GM12891 (cell line): Measurements from ENCODE around the gene MARCHF9.

Source experiments
- POLR2A ChIP-seq: IDR thresholded peaks from 2 replicates; pipeline ENCODE4 v1.6.1; 2011; ENCODE audit warnings: low read depth, low read length, control low read depth
- POLR2AphosphoS5 ChIP-seq: IDR thresholded peaks from 2 replicates; pipeline ENCODE4 v1.6.1; 2011; ENCODE audit warnings: low read depth, low read length, control low read depth
- POU2F2 ChIP-seq: IDR thresholded peaks from 2 replicates; pipeline ENCODE4 v1.6.1; 2011; ENCODE audit warnings: low read depth, mild to moderate bottlenecking, control low read depth, low read length, moderate library complexity
- TAF1 ChIP-seq: IDR thresholded peaks from 2 replicates; pipeline ENCODE4 v1.6.1; 2011; ENCODE audit warnings: low read depth, low read length, control low read depth

DNA sequence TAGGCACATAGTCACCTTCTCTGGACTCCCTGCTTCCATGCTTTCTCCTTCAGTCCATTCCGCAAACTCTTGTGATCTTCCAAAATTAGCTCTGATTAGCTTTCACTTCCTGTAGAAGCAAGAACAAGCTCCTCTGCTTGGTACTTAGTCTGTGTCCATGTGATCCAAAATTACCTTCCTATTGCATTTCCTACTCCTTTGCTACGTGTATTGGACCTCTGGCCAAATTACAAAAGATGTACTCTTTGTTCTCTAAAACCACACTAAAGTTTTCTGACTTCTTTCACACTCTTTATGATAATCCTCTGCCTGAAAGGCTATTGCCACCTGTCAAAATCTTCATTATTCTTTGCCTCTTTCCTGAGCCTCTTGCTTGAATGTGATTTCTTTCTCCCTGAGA lies 26.9 kb downstream of the MARCHF9 start:
- TF ChIP-seq TAF1 (no peak), POLR2A (no peak), POLR2AphosphoS5 (no peak), POU2F2 (no peak)
